ENCODE results near the gene KCNIP4. TPM values are rescaled to one million over a fixed set of nuclear protein-coding genes. Genes with fewer than 3 reads are reported as not detected.

Gene KCNIP4
- total RNA-seq, 1 donor = not detected

DNA sequence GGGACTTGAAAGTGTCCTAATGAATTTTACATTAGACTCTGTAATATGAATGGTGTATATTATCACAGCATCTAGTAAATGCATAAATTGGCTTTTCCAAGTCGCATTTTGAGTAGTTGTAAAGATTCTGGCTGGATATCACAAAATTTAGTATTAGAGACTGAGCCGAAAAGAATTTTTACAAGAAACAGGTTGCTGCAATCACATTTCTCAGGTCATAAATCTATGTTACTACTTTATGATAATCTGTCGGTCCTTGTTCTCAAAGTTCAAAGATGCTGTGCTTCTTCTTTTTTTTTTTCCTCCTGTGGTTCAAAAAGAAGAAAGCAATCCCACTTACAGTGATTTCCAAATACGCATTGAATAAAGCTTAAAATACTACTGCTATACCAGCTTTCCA, 253.4 kb downstream of the KCNIP4 start:
- no peak overlapping the region for H3K4me2 ChIP-seq (ENCODE audit: insufficient read depth, low read length)
- no peak for DNase-seq (ENCODE audit: insufficient read length, low spot score, missing footprints)
- H3K4me1 ChIP-seq (ENCODE audit: insufficient read depth, low read length) = no peaks in the 10 kb centered on the region
- H2AFZ ChIP-seq (ENCODE audit: low read length) = no peak overlapping the region
- TF ChIP-seq, protein P1, sequence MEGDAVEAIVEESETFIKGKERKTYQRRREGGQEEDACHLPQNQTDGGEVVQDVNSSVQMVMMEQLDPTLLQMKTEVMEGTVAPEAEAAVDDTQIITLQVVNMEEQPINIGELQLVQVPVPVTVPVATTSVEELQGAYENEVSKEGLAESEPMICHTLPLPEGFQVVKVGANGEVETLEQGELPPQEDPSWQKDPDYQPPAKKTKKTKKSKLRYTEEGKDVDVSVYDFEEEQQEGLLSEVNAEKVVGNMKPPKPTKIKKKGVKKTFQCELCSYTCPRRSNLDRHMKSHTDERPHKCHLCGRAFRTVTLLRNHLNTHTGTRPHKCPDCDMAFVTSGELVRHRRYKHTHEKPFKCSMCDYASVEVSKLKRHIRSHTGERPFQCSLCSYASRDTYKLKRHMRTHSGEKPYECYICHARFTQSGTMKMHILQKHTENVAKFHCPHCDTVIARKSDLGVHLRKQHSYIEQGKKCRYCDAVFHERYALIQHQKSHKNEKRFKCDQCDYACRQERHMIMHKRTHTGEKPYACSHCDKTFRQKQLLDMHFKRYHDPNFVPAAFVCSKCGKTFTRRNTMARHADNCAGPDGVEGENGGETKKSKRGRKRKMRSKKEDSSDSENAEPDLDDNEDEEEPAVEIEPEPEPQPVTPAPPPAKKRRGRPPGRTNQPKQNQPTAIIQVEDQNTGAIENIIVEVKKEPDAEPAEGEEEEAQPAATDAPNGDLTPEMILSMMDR (IDR thresholded peaks at IDR 0.05; ENCODE audit: extremely low read depth, low read depth, low read length) = no peak
- no peaks in the 10 kb centered on the region for H3K36me3 ChIP-seq (ENCODE audit: insufficient read depth, low read length)
- H4K20me1 ChIP-seq (ENCODE audit: insufficient read depth, low read length) = no peaks in the 10 kb centered on the region
- H3K27ac ChIP-seq (ENCODE audit: low read depth, low read length) = no peak overlapping the region
- H3K9me3 ChIP-seq (ENCODE audit: low read depth, low read length) = no peaks in the 10 kb centered on the region
- no peaks in the 10 kb centered on the region for H3K79me2 ChIP-seq (ENCODE audit: insufficient read depth, low read length)
- H3K27me3 ChIP-seq (ENCODE audit: insufficient read depth, low read length) = no peaks in the 10 kb centered on the region
- no peak overlapping the region for H3K4me3 ChIP-seq (ENCODE audit: insufficient read depth, low read length)

DNA sequence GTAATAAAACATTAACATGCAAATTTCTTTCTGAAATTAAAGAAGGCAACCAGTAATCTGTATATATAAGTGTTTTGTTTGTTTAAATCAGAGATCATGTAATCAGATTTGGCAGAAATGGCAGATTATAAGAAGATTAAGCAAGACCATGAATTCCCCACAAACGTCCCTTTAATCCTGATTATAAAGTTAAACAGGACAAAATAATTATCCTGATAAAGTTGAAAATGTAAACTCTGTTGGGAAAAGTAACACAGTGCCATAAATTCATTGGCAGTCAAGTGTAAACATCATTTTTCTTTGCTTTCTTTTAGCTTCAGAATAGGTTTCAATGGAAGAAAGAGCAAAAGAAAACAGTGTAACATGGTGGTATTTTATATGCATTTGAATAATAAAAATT, 256.3 kb downstream of the KCNIP4 start:
- no peaks in the 10 kb centered on the region for H3K27me3 ChIP-seq (ENCODE audit: insufficient read depth, low read length)
- H3K4me1 ChIP-seq (ENCODE audit: insufficient read depth, low read length) = no peaks in the 10 kb centered on the region
- no peaks in the 10 kb centered on the region for H3K79me2 ChIP-seq (ENCODE audit: insufficient read depth, low read length)
- H3K4me2 ChIP-seq (ENCODE audit: insufficient read depth, low read length) = no peak overlapping the region
- H3K9me3 ChIP-seq (ENCODE audit: low read depth, low read length) = no peaks in the 10 kb centered on the region
- DNase-seq (ENCODE audit: insufficient read length, low spot score, missing footprints) = no peak
- no peaks in the 10 kb centered on the region for H4K20me1 ChIP-seq (ENCODE audit: insufficient read depth, low read length)
- no peak overlapping the region for H3K27ac ChIP-seq (ENCODE audit: low read depth, low read length)
- TF ChIP-seq, protein P1 (IDR thresholded peaks at IDR 0.05; ENCODE audit: extremely low read depth, low read depth, low read length) = no peak
- no peaks in the 10 kb centered on the region for H3K36me3 ChIP-seq (ENCODE audit: insufficient read depth, low read length)
- H2AFZ ChIP-seq (ENCODE audit: low read length) = no peak overlapping the region
- H3K4me3 ChIP-seq (ENCODE audit: insufficient read depth, low read length) = no peak overlapping the region

DNA sequence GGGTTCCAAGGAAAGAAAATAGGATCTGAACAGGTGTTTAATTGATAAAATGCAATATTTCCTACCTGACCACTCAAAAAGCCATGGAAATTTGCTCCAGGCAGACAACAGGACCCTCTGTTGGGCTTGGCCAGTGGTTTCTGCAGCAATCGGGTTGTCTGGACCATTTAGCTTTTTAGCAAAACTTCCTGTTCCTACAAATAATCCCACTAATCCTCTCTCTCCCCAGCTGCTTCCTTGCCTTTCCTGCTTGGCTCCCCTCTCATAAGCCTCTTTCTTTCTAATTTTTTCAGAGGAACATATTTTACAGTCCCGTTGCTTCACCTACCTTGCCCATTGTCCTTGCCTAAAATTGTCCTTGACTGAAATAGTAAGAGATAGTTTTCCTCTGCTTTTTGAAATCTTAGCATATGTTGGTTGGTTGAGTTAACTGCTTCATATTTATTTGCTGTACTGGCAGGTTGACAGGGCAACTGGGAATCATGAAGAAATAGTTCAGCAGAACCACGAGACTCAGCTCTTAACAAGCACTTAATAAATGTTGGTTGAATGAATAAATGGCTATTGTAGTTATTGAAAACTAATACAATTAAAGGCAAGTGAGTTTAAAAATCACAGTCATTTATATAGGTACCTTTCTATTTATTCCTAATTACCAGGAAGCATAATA, 259.8 kb downstream of the KCNIP4 start:
- no peaks in the 10 kb centered on the region for H3K4me1 ChIP-seq (ENCODE audit: insufficient read depth, low read length)
- no peaks in the 10 kb centered on the region for H3K79me2 ChIP-seq (ENCODE audit: insufficient read depth, low read length)
- no peaks in the 10 kb centered on the region for H4K20me1 ChIP-seq (ENCODE audit: insufficient read depth, low read length)
- H2AFZ ChIP-seq (ENCODE audit: low read length) = no peak overlapping the region
- DNase-seq (ENCODE audit: insufficient read length, low spot score, missing footprints) = no peak
- H3K4me2 ChIP-seq (ENCODE audit: insufficient read depth, low read length) = no peak overlapping the region
- no peaks in the 10 kb centered on the region for H3K27me3 ChIP-seq (ENCODE audit: insufficient read depth, low read length)
- TF ChIP-seq, protein P1 (IDR thresholded peaks at IDR 0.05; ENCODE audit: extremely low read depth, low read depth, low read length) = no peak
- no peaks in the 10 kb centered on the region for H3K9me3 ChIP-seq (ENCODE audit: low read depth, low read length)
- no peak overlapping the region for H3K4me3 ChIP-seq (ENCODE audit: insufficient read depth, low read length)
- no peaks in the 10 kb centered on the region for H3K36me3 ChIP-seq (ENCODE audit: insufficient read depth, low read length)
- no peak overlapping the region for H3K27ac ChIP-seq (ENCODE audit: low read depth, low read length)

DNA sequence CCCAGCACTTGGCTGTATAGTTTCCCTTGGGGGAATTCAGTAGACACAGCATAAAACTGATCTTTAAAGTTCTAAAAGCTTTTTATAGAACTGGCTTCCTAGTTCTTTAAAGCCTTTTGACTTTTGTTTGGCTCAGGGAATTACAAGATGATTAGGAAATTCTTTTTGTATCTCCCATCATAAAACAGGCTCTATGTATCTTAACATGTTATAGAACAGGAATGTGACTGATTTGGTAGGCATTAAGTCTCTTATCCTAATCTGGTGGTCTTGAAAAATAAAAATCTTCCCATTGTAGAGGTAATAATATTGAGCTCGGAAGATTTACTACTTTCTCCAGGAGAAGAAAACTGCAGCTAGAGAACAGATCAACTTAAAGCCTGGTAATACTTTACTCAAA, 262.7 kb downstream of the KCNIP4 start:
- no peak for DNase-seq (ENCODE audit: insufficient read length, low spot score, missing footprints)

More for the DNA sequence above, 262.7 kb downstream of the KCNIP4 start:
- Histone ChIP-seq H3K9me3 (ENCODE audit: low read depth, low read length) (no peaks in the 10 kb centered on the region), H3K4me1 (ENCODE audit: insufficient read depth, low read length) (no peaks in the 10 kb centered on the region), H3K4me2 (ENCODE audit: insufficient read depth, low read length) (no peak overlapping the region), H2AFZ (ENCODE audit: low read length) (no peak overlapping the region), H3K27ac (ENCODE audit: low read depth, low read length) (no peak overlapping the region), H3K27me3 (ENCODE audit: insufficient read depth, low read length) (no peaks in the 10 kb centered on the region), H3K36me3 (ENCODE audit: insufficient read depth, low read length) (no peaks in the 10 kb centered on the region), H4K20me1 (ENCODE audit: insufficient read depth, low read length) (no peaks in the 10 kb centered on the region), H3K79me2 (ENCODE audit: insufficient read depth, low read length) (no peaks in the 10 kb centered on the region), H3K4me3 (ENCODE audit: insufficient read depth, low read length) (no peak overlapping the region)
- TF ChIP-seq, protein P1 (IDR thresholded peaks at IDR 0.05; ENCODE audit: extremely low read depth, low read depth, low read length) = no peak
